Right lobe of liver (tissue), 4 donors: ENCODE data around the gene CA6.

Experiments
- POLR2A ChIP-seq: fragments of 450-650 bp; IDR thresholded peaks from one replicate; pipeline ENCODE4 v1.6.1; 2017; ENCODE audit warnings: antibody characterized with exemption, mild to moderate bottlenecking
- TF ChIP-seq, protein P1 (sequence below), 4 donors: fragments of 200-600 bp in 3 of 4; fragments of 450-650 bp in 1 of 4; IDR thresholded peaks; one replicate each; pipeline versions ENCODE4 v1.5.1 to v1.8.0; 2016 to 2022; ENCODE audit warnings: antibody characterized with exemption in 4 of 4, mild to moderate bottlenecking in 2 of 4
- donor health status: DM: no; HTN: no; CAD: no.
- donor health status: DM: no; HTN: no; CAD: no.
- donor health status: DM: no; HTN: yes; CAD: no.

DNA sequence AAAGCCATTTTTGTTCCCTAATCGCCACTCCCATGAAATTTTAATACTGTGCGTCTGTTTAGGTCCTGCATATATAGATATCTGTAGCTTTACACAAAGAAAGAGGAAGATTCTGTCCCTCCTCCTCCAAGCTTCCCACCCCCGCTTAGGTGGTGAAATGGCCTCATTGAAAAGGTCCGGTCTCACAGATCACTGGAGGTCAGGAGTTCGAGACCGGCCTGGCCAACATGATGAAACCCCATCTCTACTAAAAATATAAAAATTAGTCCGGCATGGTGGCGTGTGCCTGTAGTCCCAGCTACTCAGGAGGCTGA lies 59.7 kb downstream of the CA6 start:
- TF ChIP-seq, protein P1, sequence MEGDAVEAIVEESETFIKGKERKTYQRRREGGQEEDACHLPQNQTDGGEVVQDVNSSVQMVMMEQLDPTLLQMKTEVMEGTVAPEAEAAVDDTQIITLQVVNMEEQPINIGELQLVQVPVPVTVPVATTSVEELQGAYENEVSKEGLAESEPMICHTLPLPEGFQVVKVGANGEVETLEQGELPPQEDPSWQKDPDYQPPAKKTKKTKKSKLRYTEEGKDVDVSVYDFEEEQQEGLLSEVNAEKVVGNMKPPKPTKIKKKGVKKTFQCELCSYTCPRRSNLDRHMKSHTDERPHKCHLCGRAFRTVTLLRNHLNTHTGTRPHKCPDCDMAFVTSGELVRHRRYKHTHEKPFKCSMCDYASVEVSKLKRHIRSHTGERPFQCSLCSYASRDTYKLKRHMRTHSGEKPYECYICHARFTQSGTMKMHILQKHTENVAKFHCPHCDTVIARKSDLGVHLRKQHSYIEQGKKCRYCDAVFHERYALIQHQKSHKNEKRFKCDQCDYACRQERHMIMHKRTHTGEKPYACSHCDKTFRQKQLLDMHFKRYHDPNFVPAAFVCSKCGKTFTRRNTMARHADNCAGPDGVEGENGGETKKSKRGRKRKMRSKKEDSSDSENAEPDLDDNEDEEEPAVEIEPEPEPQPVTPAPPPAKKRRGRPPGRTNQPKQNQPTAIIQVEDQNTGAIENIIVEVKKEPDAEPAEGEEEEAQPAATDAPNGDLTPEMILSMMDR (IDR thresholded peaks at IDR 0.05) = no peak
- no peak for TF ChIP-seq POLR2A
